ENCODE results near the gene OR10H4.
"Not testable (repeated sequence)": the region's sequence is repeated elsewhere in the genome, so short reads cannot be mapped to it uniquely, and the experiment has no call there.

OR10H4 gene

GRCh38 chr19:15948223-15949058 lies at the start of gene OR10H4:
Gene OR10H4 (plus strand): TSS chr19:15949008. CDS start chr19:15949008, 0 bp downstream.
- in situ Hi-C loops (cut with MboI; ENCODE audit: low sequenced_read_pairs) = no loop called here

GRCh38 chr19:15899561-15899960 lies 49.2 kb upstream of the OR10H4 start:
- in situ Hi-C loops (cut with MboI; ENCODE audit: low sequenced_read_pairs) = not testable (repeated sequence)

- in situ Hi-C loops (cut with MboI; ENCODE audit: low sequenced_read_pairs) = not testable (repeated sequence)
Measured at GRCh38 chr19:15900032-15900431, 48.8 kb upstream of the OR10H4 start.

- in situ Hi-C loops (cut with MboI; ENCODE audit: low sequenced_read_pairs) = no loop called here
Measured at GRCh38 chr19:15900504-15900903, 48.3 kb upstream of the OR10H4 start.

GRCh38 chr19:15902254-15902653 lies 46.6 kb upstream of the OR10H4 start:
- in situ Hi-C loops (cut with MboI; ENCODE audit: low sequenced_read_pairs) = no loop called here

- in situ Hi-C loops (cut with MboI; ENCODE audit: low sequenced_read_pairs) = not testable (repeated sequence)
Measured at GRCh38 chr19:15902898-15903297, 45.9 kb upstream of the OR10H4 start.

GRCh38 chr19:15905026-15905425 lies 43.8 kb upstream of the OR10H4 start:
- in situ Hi-C loops (cut with MboI; ENCODE audit: low sequenced_read_pairs) = no loop called here

- in situ Hi-C loops (cut with MboI; ENCODE audit: low sequenced_read_pairs) = no loop called here
Measured at GRCh38 chr19:15911599-15912235, 37.1 kb upstream of the OR10H4 start.

- in situ Hi-C loops (cut with MboI; ENCODE audit: low sequenced_read_pairs) = no loop called here
Measured at GRCh38 chr19:15913384-15913783, 35.4 kb upstream of the OR10H4 start.

GRCh38 chr19:15913830-15914229 lies 35.0 kb upstream of the OR10H4 start:
- in situ Hi-C loops (cut with MboI; ENCODE audit: low sequenced_read_pairs) = no loop called here

- in situ Hi-C loops (cut with MboI; ENCODE audit: low sequenced_read_pairs) = no loop called here
Measured at GRCh38 chr19:15915109-15915508, 33.7 kb upstream of the OR10H4 start.

- in situ Hi-C loops (cut with MboI; ENCODE audit: low sequenced_read_pairs) = no loop called here
Measured at GRCh38 chr19:15919243-15919642, 29.6 kb upstream of the OR10H4 start.

GRCh38 chr19:15922021-15922420 lies 26.8 kb upstream of the OR10H4 start:
- in situ Hi-C loops (cut with MboI; ENCODE audit: low sequenced_read_pairs) = no loop called here

- in situ Hi-C loops (cut with MboI; ENCODE audit: low sequenced_read_pairs) = no loop called here
Measured at GRCh38 chr19:15923702-15924101, 25.1 kb upstream of the OR10H4 start.

- in situ Hi-C loops (cut with MboI; ENCODE audit: low sequenced_read_pairs) = no loop called here
Measured at GRCh38 chr19:15926484-15926883, 22.3 kb upstream of the OR10H4 start.

- in situ Hi-C loops (cut with MboI; ENCODE audit: low sequenced_read_pairs) = no loop called here
Measured at GRCh38 chr19:15928321-15928720, 20.5 kb upstream of the OR10H4 start.

GRCh38 chr19:15933761-15934331 lies 15.0 kb upstream of the OR10H4 start:
- in situ Hi-C loops (cut with MboI; ENCODE audit: low sequenced_read_pairs) = not testable (repeated sequence)

- in situ Hi-C loops (cut with MboI; ENCODE audit: low sequenced_read_pairs) = no loop called here
Measured at GRCh38 chr19:15934332-15935078, 14.3 kb upstream of the OR10H4 start, which contains the start of gene CYP4F11. Gene CYP4F11 (minus strand): TSS chr19:15934529. CDS start chr19:15934408, 121 bp downstream.

GRCh38 chr19:15935167-15935702 lies 13.6 kb upstream of the OR10H4 start:
- in situ Hi-C loops (cut with MboI; ENCODE audit: low sequenced_read_pairs) = no loop called here

GRCh38 chr19:15936173-15936572 lies 12.6 kb upstream of the OR10H4 start:
- in situ Hi-C loops (cut with MboI; ENCODE audit: low sequenced_read_pairs) = no loop called here

GRCh38 chr19:15936950-15937349 lies 11.9 kb upstream of the OR10H4 start:
- in situ Hi-C loops (cut with MboI; ENCODE audit: low sequenced_read_pairs) = no loop called here

Data from HL-60/S4 treated with phorbol 12-myristate 13-acetate at 8.2 ng/mL for 4 days and 3 days (cell line).